T-helper 22 cell (primary cell): ENCODE measurements around the gene RAPGEF1.

Experiments
- DNase-seq: peaks from one replicate; pipeline ENCODE4 v3.0.0-alpha.2; 2020; ENCODE audit warnings: low read depth

The RAPGEF1 gene

DNA sequence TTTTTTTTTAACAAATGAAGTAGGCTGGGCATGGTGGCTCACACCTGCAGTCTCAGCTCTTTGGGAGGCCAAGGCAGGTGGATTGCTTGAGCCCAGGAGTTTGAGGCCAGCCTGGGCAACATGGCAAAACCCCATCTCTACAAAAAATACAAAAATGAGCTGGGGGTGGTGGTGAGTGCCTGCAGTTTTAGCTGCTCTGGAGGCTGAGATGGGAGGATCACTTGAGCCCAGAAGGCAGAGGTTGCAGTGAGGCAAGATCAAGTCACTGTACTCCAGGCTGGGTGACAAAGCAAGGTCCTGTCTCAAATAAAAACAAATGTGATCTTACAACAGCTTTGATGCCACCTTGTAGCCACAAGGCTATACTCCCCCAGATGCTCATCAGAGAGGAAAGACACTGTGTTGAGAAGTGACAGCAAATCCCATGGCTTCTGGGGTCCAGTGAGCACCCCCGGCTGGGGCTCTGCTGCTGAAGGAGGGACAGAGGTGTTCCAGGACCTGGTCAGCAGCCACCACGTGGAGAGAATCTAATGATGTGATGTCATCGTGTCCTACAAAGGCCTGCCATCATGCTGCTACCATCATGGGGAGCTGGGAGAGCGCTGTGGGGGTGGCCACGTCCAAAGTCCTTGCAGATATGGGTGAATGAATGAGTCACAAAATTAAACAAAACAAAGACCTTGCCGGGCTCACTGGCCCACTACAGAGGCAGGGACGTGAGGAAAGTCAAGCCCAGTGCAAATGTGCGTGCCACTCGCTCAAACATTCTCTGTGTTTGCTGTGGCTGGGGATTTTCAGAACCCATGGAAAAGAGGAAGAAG, 133.9 kb downstream of the RAPGEF1 start:
- DNase-seq = no peak

DNA sequence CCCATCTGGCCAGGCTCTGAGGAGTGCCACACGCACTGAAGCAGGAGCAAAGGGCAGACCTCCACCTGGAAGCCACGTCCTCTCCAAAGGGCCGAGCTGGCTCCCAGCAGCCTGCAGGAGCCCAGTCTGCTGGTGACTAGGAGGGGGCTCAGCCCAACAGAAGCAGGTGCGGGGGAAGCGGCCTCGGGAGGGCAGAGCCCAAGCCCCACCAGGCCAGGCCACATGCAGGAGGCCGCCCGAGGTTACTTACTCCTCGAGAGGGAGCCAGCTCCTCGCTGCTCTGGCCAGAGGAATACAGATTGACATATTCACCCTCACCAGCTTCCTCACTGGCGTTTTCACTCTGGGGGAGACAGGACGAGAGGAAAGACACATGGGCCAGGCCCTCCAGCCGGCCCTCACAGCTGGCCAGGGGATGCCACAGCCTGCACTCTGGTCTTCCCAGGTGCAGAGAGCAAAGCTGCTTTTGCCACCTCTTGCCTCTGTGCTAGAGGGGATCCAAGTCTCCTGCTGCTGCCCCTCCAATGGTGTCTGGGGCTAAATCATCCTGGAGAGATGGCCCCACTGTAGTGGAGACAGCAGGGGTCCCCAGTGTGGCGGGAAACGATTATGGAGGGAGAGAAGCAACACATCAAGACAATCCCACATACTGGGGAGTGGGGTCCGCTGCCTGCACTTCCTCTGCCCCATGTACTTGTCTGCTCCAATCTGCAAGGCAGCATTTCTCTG, 136.0 kb downstream of the RAPGEF1 start:
- DNase-seq = no peak

DNA sequence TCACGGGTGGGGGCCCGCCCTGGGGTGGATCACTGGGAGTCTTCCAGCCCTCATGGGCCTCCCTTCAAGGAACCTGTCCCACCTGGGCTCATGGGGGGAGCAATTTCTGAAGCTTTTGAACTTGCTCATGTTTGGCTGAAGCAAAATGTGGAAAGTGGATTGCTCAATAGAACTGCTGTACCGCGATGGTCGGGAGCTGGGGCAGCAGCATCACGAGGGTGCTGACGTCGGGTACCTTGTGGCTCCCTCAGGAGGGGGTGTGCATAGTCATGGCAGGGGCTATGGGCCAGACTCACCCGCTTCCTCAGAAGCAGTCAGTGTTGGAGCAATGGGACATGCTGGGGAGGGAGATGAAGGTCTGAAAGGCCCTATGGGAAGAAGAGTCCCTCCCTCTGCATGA, 136.7 kb downstream of the RAPGEF1 start:
- no peak for DNase-seq

DNA sequence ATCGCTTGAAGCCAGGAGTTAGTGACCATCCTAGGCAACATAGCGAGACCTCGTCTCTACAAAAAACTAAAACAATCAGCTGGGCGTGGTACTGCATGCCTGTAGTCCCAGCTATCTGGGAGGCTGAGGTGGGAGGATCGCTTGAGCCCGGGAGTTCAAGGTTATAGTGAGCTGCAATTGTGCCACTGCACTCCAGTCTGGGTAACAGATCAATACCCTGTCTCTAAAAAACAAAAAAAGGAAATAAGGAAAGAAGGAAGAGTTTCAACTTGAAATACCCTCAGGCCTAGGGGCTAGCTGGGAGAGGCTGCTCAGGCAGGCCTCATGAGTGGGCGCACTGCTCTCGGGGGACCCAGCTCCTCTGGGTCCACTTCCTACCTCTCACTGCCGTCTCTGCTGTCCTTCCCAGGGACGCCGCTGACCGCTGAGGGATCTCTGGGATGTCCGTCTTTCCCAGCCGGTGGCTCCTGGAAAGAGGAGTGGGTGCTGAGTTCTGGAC, 138.1 kb downstream of the RAPGEF1 start:
- no peak for DNase-seq

DNA sequence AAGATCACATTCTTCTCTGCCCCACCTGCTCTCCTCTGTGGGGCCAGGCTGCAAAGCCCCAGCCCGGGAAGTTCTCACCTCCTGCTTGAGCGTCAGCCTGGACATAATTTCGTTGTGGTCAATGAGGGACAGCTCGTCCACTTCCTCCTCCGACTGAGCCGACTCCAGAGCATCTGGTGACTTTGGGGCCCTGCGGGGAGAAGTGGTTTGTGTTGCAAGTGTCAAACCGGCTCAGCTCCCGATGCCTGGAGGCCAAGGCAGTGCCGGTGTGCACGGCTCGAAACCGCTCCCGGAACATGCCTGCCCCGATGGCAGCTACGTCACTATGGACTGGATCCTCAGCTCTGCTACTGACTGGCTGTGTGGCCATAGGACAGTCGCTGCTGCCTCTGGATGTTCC, 141.8 kb downstream of the RAPGEF1 start:
- DNase-seq = no peak

DNA sequence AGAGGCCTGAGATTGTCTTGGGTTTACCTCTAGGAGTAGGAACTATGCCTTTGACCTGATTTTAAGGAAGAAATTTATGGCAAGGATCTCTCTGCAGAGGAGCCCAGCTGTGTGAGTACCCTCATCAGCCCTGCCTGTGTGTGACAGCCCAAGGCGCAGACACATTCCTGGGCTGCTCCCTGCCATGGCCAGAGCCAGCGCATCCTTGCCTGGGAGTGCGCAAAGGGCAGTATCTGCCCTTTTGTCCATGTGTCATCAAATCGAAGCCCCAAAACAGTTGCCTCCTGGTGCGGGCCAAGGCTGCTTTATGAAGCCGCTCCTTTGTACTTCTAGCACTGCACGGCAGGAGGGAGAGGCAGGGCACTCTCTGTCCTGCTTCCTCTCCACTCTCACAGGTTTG, 142.6 kb downstream of the RAPGEF1 start:
- DNase-seq = no peak

DNA sequence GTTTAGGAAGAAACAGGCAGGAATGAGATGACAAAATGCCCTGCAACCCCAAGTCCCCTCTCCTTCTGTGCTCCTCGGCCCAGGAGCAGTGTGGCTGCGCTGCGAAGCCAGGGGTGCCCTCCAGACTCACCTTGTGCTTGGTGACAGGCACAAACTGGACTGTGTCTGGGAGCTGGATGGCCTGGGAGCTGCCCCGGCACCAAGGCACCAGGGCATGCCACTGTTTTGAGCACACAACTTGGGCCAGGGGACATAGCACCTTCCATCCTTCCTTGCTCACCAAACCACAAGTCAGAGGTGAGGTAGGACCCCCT, 143.5 kb downstream of the RAPGEF1 start:
- no peak for DNase-seq

DNA sequence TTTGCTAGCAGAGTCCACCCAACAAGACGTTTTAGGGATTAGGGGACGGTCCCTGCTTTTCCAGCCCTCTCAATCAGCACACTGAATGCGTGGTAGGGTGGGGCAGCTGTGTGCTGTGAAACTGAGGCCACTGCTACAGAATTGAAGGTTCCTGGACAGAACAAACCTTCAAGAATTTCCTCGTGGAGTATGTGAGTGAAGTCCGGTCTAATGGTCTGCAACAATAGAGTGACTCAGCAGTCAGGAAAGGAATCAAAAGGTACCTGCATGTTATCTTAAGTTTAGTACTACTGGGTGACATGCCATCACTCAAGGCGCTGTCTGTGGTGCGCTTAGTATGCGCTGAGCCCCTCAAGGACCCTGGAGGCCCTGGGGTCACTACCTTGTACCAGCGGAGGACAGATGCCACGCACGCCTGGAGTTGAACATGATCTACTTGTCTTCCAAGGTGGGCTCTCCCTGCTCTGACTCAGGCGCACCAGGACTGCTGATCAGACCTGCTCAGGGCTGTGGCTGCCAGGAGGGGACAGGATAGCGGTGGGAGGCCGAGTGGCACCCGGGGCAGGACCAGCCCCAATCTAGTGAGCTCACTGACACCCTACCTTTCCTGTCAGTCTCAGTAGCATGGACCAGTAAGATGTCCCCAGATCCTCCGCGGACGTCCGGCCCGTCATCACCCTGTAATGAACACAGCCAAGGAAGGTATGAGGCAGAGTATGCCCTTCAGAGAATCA, 144.0 kb downstream of the RAPGEF1 start:
- no peak for DNase-seq

DNA sequence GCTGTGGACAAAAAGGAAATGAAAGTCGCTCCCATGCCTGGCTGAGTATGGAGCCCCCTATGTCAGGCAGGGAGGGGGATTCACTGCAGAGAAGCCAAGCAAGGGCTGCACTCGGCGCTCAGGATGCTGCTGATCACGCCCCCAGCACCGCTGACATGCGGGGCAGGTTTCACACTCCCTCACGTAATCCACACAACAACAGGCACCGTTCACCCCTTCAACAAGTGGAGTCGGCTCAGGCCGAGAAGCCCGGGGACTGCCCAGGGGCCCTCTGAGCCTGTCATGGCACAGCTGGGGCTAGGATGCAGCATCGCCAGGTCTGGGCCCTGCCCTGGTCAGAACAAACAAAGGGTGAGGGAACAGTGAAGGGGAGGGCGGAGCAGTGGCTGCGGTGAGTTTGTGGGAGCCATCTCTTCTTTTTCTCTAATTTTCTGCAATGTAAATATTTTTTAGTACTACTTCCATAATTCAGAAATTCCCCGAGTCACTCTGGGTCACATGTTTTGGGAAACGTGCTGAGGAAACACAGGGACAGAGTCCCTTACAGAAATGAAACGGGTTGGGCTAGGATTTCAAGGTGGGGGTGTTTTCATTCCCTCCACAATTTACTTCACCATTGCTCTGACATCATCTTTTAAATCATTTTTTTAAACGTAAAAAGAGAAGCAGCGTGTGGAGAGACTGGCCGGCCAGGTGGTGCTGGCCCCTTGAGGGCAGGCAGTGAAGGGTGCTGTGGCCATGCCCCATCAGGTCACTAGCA, 144.8 kb downstream of the RAPGEF1 start:
- no peak for DNase-seq

DNA sequence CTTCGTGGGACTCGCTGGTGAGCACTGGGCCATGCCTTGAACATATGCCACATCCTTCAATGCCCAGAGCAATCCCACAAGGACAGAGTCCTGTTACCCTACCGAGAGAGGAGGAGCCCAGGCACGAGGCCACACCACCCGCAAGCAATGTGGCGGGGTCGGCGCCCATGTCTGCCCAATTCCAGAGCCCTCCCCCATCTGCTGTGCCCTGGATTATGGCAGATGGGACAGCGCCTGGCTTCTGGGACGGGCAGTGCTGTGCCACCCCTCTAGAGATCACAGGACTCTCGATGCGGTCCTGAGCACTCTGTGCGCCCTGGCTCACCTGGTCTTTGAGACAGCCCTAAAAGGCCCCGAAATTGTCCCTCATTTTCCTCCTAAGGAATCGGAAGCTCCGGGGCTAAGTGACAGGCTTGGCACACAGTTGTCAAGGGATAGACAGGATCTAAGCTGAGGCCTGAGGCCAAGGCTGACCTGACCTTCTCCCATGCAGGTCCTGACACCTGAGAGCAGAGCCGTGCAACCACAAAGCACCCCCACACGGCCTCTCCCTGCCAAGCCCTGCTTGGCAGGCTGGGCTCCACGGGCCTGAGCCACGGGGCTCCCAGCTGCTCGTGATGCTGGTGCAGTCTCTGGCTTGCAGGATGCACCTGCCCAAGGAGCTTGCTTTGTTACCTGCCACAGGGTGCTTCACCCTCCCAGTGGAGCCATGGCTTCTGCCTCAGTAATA, 145.8 kb downstream of the RAPGEF1 start:
- no peak for DNase-seq

DNA sequence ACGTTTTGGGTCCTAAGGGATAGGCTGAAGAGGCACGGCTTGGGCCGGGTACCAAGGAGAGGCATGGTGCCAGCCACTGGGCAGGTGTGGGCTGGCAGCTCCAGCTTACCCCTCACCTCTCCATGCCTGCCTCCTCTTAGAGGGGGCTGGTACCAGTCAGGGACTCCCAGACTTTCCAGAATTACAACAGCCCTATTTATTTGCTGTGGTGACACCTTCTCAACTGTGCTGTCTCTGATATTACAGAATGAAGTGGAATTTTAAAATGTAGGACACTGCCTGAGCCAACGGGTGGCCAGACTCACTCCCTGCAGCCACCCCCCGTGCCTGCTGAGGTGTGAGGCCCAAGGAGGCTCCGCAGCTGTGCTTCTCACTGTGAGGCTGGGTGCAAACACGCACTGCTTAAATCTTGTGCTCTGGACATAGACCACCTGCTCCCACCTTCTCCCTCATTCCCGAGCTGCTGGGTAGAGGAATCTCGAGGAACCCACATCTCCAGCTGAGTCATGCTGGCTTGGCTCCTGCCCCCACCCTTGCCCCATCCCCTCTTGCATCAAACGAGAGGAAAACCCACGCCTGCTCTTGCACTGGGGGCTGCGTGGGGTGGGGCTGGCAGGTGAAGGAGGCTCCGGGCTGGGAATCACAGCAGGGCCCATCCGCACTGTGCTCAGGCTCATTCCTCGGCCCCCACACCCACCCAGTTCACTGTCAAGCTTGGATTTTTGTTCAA, 146.6 kb downstream of the RAPGEF1 start:
- DNase-seq = no peak

DNA sequence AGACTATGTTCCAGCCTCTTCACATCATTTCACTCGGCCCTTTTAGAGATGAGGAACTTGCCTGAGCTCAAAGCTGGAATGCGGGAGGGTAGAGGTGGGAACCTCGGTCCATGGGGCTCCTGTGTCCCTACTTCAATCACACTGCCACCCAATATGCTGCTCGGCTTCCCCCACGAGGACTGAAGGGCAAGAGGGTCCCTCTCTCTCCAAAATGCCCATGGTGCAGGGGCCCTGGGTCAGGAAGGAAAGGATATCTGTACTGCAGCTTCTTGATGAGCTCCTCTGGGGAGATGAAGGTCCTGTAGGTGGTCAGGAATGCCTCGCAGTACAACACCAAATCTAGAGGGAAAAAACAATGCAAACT, 148.0 kb downstream of the RAPGEF1 start:
- DNase-seq = no peak

DNA sequence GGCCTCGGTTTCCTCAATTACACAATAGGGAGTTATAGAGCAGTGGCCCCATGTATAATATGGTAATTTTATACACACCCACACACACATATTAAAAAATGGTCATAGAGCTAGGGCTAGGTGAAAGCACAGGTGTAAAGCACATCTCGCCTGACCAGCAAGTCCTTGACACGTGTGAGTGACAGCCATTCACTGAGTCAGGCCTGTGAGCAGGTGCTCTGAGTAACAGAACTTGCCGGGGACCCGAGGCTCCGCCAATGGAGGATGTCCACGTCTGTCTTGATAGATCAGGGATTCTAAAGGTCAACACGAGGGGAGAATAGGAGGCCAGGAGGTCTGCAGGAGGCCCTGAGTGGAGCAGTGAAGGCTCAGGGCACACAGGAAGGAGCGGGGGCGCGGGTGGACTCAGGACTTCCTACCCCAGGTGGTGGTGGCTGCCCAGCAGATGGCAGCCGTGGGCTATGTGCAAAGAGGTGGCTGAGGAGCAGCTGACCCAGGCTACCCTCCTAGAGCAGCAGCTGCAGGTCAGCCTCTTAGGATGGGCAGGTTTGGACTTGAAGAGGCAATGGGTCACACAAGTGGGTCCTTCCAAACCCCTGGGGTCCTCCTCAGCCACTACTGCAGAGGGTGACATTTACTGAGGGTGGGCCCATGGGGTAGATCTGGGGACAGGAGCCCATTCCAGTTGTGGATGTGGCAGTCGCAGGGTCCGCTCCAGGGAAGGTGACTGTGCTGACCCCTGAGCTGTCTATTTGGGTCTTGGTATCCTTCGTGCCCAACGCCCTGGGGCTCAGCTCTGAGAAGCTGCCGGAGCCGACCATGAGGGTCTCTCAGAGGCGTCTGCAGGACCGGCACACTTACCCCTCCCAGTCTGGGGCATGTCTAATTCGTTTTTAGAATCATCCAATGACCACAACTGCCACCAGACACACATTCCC, 148.7 kb downstream of the RAPGEF1 start:
- DNase-seq = peak; percentile 51

DNA sequence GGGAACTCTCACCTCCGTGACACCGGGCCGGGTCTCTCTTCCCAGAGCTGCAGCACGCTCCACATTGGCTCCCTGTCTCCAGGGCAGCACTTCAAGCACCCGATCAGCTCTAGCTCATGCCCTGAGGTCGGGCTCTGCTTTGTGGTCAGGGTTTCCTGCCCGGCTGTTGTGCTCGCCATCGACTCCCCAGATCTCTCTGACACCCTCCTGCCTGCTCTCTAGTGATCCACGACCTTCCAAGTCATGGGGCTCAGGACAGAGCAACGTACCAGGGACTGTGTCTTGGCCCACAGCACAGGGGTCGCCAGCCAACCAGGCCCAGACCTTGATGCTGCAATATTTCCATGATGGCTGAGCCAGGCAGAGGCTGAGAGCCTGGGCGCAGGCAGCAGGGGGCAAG, 149.4 kb downstream of the RAPGEF1 start:
- no peak for DNase-seq

DNA sequence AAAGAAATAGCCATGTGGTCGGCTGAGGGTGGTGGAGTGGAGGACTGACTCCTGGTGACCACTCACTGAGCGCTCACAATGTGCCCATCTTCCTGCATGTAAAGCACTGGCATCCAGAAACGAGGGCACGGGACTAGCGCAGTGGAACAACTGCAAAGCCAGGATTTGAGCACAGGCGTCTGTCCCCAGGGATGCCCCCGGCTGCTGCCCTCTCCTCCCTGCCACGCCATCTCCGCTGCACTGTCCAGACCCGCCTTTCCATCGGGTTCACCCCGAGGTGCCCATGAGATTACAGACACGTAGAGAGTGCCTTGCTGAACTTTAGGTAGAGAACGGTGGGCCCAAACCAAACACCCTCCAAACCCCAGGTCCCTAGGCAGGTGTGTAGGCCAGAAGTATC, 149.9 kb downstream of the RAPGEF1 start:
- no peak for DNase-seq

DNA sequence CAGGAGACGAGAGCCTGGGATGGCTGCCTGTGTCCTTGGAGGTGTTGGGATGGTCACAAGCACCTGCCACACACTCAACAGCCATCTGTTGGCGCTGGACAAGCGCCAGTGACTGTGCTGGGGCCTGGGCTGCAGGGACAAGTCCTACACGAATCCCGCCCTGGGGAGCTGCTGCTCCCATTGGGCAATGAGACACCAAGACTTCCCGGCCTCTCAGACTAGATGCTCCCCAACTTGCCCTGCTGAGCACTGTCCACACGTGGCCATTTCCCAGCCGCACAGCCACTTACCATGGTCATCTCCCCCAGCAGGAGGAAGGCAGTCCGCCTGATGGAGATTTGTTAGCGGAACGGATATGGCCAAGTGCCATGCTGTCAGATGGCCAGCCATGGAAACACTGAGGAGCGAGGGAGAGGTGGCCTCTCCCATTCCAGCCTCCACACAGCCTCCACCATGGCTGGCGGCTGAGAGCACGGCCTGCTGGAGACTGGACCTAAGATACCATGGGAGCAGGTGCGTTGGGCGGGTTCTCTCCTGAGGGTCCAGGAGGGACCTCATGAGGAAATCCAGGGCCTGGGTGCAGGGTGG, 150.7 kb downstream of the RAPGEF1 start:
- no peak for DNase-seq

DNA sequence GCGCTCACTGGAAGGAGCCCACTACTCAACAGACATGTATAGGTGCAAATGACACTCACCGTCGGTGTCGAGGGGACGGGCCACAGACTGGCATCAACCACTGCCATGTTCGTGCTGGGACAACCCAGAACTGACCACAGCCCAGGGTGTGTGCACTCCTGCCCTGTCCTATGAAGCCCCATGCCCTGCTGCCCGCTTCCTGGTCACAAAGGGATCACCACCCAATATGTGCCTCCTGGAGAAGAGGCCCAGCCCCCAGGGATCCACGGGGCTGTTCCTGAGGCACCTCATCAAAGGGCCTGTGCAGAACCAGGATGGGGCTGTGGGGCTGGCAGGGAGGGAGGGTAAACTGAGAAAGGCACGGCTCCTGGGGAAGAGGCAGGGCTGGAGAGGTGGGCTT, 151.5 kb downstream of the RAPGEF1 start:
- no peak for DNase-seq

DNA sequence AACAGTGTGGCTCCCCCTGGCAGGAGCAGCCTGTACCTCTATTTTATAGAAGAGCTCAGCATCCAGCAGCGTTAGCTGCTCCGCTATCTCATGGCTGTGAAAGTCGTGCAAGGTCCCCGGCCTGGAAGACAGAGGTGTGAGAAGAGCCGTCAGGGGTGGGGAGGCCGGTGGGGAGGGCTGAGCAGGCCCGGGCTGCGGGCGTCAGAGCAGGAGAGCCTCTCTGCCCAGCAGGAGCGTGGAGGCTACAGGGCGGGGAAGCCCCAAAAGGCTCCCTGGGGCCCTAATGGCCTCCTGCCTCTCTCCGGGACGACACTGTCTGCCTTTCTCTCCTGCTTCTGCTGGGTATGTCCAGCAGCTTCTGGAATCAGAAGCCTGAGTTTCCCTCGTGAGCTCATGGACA, 152.0 kb downstream of the RAPGEF1 start:
- DNase-seq = no peak

DNA sequence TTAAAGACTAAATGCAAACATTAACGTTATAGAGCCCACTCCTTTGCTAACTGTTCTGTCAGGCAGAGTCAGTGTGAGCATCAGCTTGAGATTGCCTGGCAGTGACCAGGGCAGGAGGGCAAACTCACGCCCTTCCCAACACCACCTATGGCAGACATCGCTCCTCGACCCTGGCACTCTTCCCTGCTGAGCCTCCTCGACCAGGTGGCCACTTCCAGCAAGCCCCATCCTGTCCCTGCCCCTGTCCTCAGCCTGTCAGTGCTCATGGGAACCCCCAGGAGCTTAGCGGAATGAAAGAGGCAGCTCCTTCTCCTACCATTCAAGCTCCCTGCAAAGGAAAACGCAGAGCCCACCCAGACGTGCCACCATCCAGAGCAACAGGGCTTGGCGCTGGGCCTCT, 152.5 kb downstream of the RAPGEF1 start:
- DNase-seq = no peak
